ENCODE measurements around the gene RPS6KA5. TPM values are rescaled to one million over a fixed set of nuclear protein-coding genes. Genes with fewer than 3 reads are reported as not detected.
"Not testable (repeated sequence)": the region's sequence is repeated elsewhere in the genome, so short reads cannot be mapped to it uniquely, and the experiment has no call there.

The RPS6KA5 gene
- total RNA-seq, 4 donors from 2014 or later = 8.2 to 13.6 (median 10.2) TPM

DNA sequence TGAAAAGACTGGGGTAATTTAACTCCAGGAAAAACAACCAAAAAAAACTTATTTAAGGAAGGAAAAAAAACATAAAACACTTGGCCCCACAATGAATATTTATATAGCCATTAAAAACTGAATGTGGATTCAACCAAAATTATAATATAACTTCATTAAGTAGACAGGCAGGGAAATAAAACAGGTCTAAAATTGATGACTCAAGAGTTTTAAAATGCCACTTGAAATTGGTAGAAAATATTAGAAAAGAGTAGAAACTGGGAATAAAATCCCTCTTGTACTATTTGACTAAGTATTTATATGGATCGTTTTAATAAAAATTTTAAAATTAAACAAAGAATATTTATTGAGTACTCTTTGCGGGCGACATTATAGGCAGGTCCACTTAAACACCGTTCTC is 28.8 kb downstream of the RPS6KA5 start:
- TF ChIP-seq CTCF (IDR thresholded peaks at IDR 0.05) (no peak), POLR2A (IDR thresholded peaks at IDR 0.05) (no peak)
- no peak for DNase-seq (ENCODE audit: low spot score in 2 of 2)
- H3K4me3 ChIP-seq (ENCODE audit: low read depth, poor library complexity, severe bottlenecking) = no peak overlapping the region
- intact Hi-C loops (cut with DNase I; ENCODE audit: low total_unique reads) = no loop called here
- 93 to 97% methylated on average over 4 of the region's 4 CpGs for WGBS, 2 donors

DNA sequence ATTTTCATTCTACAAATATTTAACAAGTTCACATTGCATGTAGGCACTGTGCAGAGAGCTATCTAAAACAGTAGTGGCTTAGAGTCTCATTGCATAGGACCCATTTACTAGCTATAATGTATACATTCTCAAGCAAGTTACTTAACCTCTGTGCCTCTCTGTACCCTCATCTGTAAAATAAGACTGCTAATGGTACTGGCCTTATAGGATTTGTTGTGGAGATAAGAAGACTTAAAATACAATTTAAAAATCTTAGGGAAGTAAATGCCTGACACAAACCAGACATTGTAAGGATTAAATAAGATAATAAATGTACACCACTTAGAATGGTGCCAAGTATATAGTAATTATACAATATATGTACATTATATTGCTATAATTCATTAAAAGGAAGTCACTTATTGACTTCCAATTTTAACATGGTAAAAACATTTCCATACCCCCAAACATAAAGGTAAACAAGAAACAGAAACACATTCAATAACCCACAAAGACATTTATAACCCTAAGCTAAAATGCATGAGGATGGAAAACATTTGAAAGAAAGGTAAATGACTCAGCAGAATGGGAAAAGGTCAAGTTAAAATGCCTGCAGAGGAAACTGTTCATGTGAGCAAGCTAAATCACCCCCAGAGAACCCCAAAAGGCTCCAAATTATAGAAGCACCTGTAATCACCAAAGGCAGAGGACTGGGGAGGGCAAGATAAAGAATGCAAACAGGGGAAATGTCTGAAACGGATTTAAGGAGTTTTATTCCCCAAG is 30.8 kb downstream of the RPS6KA5 start:
- intact Hi-C loops (cut with DNase I; ENCODE audit: low total_unique reads) = no loop called here
- WGBS, 2 donors = 61 to 95% methylated on average over 1 of the region's 1 CpG
- no peak overlapping the region for H3K4me3 ChIP-seq (ENCODE audit: low read depth, poor library complexity, severe bottlenecking)
- no peak for DNase-seq (ENCODE audit: low spot score in 2 of 2)
- TF ChIP-seq POLR2A (IDR thresholded peaks at IDR 0.05) = no peak
- TF ChIP-seq CTCF (IDR thresholded peaks at IDR 0.05) = no peak

DNA sequence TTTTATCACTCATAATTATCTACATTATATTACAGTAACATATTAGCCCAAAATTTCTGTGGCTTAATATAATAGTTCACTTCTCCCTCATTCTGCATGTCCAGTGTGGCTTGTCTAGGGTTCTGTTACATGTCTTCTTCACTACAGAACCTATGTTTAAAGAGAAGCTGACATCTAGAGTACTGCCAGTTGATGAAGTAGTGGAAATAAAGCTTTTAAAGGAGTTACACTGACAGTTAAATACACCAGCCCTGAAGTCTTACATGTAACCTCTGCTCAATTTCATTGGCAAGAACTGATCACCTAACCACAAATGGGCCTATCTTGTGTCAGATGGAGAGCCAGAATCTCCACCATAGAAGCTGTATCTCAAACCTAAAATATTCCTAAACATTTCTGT is 32.9 kb downstream of the RPS6KA5 start:
- no peak for DNase-seq (ENCODE audit: low spot score in 2 of 2)
- intact Hi-C loops (cut with DNase I; ENCODE audit: low total_unique reads) = no loop called here
- H3K4me3 ChIP-seq (ENCODE audit: low read depth, poor library complexity, severe bottlenecking) = no peak overlapping the region
- TF ChIP-seq POLR2A (IDR thresholded peaks at IDR 0.05) (no peak), CTCF (IDR thresholded peaks at IDR 0.05) (no peak)

DNA sequence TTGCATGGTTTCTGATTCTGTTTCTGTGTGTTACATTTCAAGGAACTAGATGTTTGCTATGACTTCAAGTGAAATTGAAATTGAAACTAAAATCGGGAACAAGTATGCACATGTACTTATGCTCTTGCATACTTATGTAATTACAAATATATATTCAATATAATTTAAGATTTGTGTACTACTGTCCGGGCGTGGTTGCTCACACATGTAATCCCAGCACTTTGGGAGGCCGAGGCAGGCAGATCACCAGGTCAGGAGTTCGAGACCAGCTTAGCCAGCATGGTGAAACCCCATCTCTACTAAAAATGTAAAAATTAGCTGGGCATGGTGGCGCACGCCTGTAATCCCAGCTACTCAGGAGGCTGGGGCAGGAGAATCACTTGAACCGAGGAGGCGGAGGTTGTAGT is 37.8 kb downstream of the RPS6KA5 start:
- intact Hi-C loops (cut with DNase I; ENCODE audit: low total_unique reads); H3K4me3 ChIP-seq (ENCODE audit: low read depth, poor library complexity, severe bottlenecking); DNase-seq (ENCODE audit: low spot score in 2 of 2): not testable (repeated sequence)
- WGBS, 2 donors = 44 to 47% methylated on average over 9 of the region's 9 CpGs

DNA sequence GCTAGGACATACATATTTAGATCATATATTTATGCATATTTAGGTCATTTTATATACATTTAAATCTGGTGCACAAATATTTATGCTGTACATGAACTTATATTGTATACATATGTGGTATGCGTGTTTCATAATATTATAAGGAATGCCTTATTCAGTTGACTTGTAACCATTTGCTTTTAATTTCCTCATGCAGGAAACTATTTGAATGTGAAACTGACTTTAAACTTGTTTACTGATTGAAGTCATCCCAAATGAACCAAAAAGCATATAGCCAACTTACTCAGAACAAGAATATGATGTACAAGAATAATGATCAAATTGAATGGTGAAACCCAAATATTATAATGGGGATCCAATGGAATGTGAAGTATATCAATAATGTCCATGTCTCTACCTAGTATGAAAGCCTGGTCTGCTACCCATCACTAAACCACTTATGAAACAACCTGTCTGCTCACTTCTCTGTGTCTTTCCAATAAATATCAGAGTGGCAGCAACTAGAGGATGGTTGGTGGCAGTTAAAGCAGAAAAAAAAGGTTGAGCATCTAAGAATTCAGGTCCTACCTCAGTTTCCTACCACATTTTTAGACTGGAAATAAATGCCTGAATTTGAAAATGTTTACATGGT is 38.3 kb downstream of the RPS6KA5 start:
- DNase-seq (ENCODE audit: low spot score in 2 of 2) = no peak
- H3K4me3 ChIP-seq (ENCODE audit: low read depth, poor library complexity, severe bottlenecking) = no peak overlapping the region
- TF ChIP-seq POLR2A (IDR thresholded peaks at IDR 0.05) (no peak), CTCF (IDR thresholded peaks at IDR 0.05) (no peak)
- intact Hi-C loops (cut with DNase I; ENCODE audit: low total_unique reads) = no loop called here
- WGBS, 2 donors = 78 to 83% methylated on average over 1 of the region's 1 CpG

DNA sequence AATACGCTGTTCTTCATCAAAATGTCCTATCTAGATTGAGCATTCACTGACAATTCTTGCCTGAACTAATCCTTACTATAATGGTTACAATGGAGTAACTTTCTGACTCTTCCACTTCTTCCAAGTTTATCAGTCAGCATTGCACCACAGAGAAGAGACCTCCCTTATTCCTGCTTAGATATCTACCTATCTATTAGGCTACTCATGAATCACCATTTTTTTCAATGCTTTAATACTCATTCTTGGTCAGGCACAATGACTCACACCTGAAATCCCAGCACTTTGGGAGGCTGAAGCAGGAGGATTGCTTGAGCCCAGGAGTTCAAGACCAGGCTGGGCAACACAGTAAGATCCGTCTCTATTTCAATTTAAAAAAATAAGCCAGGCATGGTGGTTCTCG is 39.3 kb downstream of the RPS6KA5 start:
- H3K4me3 ChIP-seq (ENCODE audit: low read depth, poor library complexity, severe bottlenecking) = no peak overlapping the region
- no peak for TF ChIP-seq CTCF (IDR thresholded peaks at IDR 0.05)
- no peak for TF ChIP-seq POLR2A (IDR thresholded peaks at IDR 0.05)
- WGBS, 2 donors = 87 to 91% methylated on average over 3 of the region's 3 CpGs
- intact Hi-C loops (cut with DNase I; ENCODE audit: low total_unique reads) = no loop called here
- no peak for DNase-seq (ENCODE audit: low spot score in 2 of 2)
